Muscle layer of duodenum (tissue), 2 donors: ENCODE data around the gene C10orf67.
"Not testable (repeated sequence)": the region's sequence is repeated elsewhere in the genome, so short reads cannot be mapped to it uniquely, and the experiment has no call there.

ENCODE experiments used
- H3K27ac ChIP-seq: one replicate; pipeline ENCODE4 v1.7.0; 2013; ENCODE audit warnings: mild to moderate bottlenecking, low read length
- H3K27me3 ChIP-seq: one replicate; pipeline ENCODE4 v1.7.0; 2013; ENCODE audit warnings: low read depth, mild to moderate bottlenecking, control low read depth, low read length
- H3K36me3 ChIP-seq, 2 donors: one replicate each; pipeline ENCODE4 v1.7.0; 2013; ENCODE audit warnings: low read length in 2 of 2, control low read depth in 1 of 2, mild to moderate bottlenecking in 1 of 2; ENCODE audit not compliant: insufficient read depth in 2 of 2, control insufficient read depth in 1 of 2
- H3K4me1 ChIP-seq, 2 donors: one replicate each; pipeline ENCODE4 v1.7.0; 2013; ENCODE audit warnings: low read length in 2 of 2, mild to moderate bottlenecking in 2 of 2, control low read depth in 1 of 2, moderate library complexity in 1 of 2; ENCODE audit not compliant: insufficient read depth in 2 of 2, control insufficient read depth in 1 of 2
- H3K4me3 ChIP-seq, 2 donors: one replicate each; pipeline ENCODE4 v1.7.0; 2013; ENCODE audit warnings: low read length in 2 of 2, low read depth in 1 of 2, mild to moderate bottlenecking in 1 of 2
- H3K9me3 ChIP-seq, 2 donors: one replicate each; pipeline ENCODE4 v1.7.0; 2013; ENCODE audit warnings: low read length in 2 of 2, control low read depth in 1 of 2, mild to moderate bottlenecking in 1 of 2; ENCODE audit not compliant: control insufficient read depth in 1 of 2
- donor health status: healthy.

The C10orf67 gene

GRCh38 chr10:23344241-23344841, at the start of gene C10orf67:
Gene C10orf67 (minus strand): TSS chr10:23344797. CDS start chr10:23344774, 23 bp downstream.
- Histone ChIP-seq H3K4me1 (peaks cover 0 to 3% of the 10 kb centered on the region in 2 donors), H3K4me3 (peak within 1 kb of the TSS; percentile 60 to 61), H3K9me3 (no peaks in the 10 kb centered on the region), H3K27me3 (peaks cover 5% of the 10 kb centered on the region), H3K36me3 (no peaks in the 10 kb centered on the region), H3K27ac (no peak within 1 kb of the TSS)

- H3K27me3 ChIP-seq, result no peaks in the 10 kb centered on the region
- H3K4me1 ChIP-seq, result no peaks in the 10 kb centered on the region
- no peak overlapping the region for H3K4me3 ChIP-seq
Observed at GRCh38 chr10:23391821-23392220, 47.2 kb upstream of the C10orf67 start.

DNA sequence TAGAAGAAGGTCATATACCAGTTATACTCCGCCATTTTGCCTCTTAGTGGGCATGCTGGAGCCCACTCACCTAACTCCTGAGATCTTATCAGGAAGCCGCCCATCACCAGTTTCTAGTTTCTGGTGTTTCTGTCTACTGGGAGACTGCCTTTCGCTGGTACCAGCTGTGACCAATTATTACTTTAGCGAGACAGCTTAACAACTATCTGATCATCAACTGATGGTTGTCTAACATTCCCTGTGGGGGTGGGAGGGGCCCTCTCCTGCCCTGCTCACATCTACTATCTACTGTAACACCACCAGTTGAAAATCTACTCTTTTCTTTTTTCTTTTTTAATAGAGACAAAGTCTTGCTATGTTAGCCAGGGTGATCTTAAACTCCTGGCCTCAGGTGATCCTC, 46.2 kb upstream of the C10orf67 start:
- Histone ChIP-seq H3K4me1 (no peaks in the 10 kb centered on the region), H3K27me3 (no peaks in the 10 kb centered on the region), H3K9me3 (no peaks in the 10 kb centered on the region), H3K27ac (no peak overlapping the region), H3K4me3 (no peak overlapping the region), H3K36me3 (no peaks in the 10 kb centered on the region)

More at GRCh38 chr10:23391821-23392220, 47.2 kb upstream of the C10orf67 start:
- Histone ChIP-seq H3K9me3 (no peaks in the 10 kb centered on the region), H3K36me3 (no peaks in the 10 kb centered on the region), H3K27ac (no peak overlapping the region)

GRCh38 chr10:23390408-23390807, 45.8 kb upstream of the C10orf67 start:
- H3K9me3 ChIP-seq, H3K4me1 ChIP-seq, H3K27ac ChIP-seq, H3K36me3 ChIP-seq, H3K4me3 ChIP-seq, H3K27me3 ChIP-seq: not testable (repeated sequence)

DNA sequence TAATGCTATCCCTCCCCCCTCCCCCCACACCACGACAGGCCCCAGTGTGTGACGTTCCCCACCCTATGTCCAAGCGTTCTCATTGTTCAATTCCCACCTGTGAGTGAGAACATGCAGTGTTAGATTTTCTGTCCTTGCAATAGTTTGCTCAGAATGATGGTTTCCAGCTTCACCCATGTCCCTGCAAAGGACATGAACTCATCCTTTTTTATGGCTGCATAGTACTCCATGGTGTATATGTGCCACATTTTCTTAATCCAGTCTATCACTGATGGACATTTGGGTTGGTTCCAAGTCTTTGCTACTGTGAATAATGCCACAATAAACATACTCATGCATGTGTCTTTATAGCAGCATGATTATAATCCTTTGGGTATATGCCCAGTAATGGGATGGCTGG, 42.9 kb upstream of the C10orf67 start:
- H3K36me3 ChIP-seq, H3K4me1 ChIP-seq, H3K27ac ChIP-seq, H3K27me3 ChIP-seq, H3K4me3 ChIP-seq, H3K9me3 ChIP-seq: not testable (repeated sequence)

GRCh38 chr10:23386052-23386451, 41.5 kb upstream of the C10orf67 start:
- H3K27ac ChIP-seq, result no peak overlapping the region
- no peak overlapping the region for H3K4me3 ChIP-seq
- H3K27me3 ChIP-seq, result no peaks in the 10 kb centered on the region
- no peaks in the 10 kb centered on the region for H3K4me1 ChIP-seq
- no peaks in the 10 kb centered on the region for H3K36me3 ChIP-seq
- H3K9me3 ChIP-seq, result no peaks in the 10 kb centered on the region

DNA sequence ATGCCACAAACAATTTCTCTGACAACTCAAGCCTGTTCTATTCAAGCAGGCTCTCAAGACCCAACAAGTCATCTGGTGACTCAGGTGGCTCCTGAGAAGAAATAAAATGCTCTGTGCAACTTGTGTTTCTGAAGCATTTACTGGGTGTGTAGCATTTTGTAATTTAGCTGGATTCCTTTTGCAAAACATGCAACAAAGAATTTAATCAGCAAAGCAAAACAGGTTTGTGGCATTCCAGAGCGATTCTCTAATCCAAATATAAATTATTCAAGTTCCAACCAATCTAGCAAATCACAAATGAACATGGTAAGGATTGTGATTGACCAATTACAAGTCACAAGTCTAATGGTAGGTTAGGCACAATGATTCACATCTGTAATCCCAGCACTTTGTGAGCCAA, 39.8 kb upstream of the C10orf67 start:
- Histone ChIP-seq H3K27ac (no peak overlapping the region), H3K4me1 (no peaks in the 10 kb centered on the region), H3K9me3 (no peaks in the 10 kb centered on the region)

DNA sequence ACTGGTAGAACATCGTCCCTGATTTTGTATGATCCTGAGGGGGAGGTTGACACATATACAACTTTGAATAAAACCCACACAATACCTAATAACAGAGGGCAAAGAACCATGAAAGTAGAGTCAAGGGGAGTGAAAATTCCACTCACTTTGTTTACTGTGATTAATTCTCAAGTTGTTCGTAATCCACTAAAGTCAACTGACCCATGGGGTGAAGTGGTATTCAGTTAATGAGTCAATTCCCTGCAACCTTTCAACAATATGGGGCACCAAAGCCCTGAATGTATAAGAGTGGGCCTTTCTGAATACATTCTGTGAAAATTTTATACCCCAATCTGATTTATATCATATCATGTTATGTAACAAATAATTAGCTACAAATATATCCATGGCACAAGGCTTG, 39.0 kb upstream of the C10orf67 start:
- Histone ChIP-seq H3K27ac (no peak overlapping the region), H3K27me3 (no peaks in the 10 kb centered on the region), H3K36me3 (no peaks in the 10 kb centered on the region), H3K4me3 (no peak overlapping the region), H3K4me1 (no peaks in the 10 kb centered on the region), H3K9me3 (no peaks in the 10 kb centered on the region)

More for the DNA sequence above, 39.8 kb upstream of the C10orf67 start:
- Histone ChIP-seq H3K27me3 (no peaks in the 10 kb centered on the region), H3K36me3 (no peaks in the 10 kb centered on the region), H3K4me3 (no peak overlapping the region)

DNA sequence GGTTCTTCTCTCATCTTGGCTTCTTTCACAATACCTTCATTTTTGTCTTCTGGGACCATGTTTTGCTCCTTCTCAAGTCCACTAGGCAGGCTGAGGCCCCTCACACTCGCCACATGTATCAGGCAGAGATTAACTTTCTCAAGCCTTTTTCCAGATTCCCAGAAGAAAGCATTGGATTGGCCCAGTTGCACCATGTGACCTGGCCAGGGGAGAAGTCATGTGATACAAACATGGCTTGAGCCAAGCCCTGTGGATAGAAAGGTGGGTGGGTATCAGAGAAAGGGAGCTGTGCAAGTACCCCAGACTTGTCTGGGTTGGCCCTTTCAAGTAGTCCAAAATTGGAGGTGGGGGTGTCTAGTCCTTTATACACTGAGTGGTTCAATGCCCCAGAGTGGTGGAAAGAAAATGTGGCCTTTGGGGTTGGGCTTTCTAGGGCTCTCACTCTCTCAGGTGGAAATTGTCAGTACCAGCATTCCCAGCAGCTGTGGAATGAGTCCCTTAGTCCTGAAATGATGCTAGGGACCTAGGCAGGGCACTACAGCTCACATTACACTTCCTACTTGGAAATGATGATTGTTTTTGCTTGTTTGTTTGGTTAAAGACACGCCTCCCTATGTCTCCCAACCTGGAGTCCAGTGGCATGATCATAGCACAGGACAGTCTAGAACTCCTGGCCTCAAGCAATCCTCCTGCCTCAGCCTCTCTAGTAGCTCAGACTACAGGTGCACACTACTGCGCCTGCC, 36.9 kb upstream of the C10orf67 start:
- no peak overlapping the region for H3K27ac ChIP-seq
- no peak overlapping the region for H3K4me3 ChIP-seq
- H3K9me3 ChIP-seq, result no peaks in the 10 kb centered on the region
- no peaks in the 10 kb centered on the region for H3K36me3 ChIP-seq
- no peaks in the 10 kb centered on the region for H3K4me1 ChIP-seq
- no peaks in the 10 kb centered on the region for H3K27me3 ChIP-seq

DNA sequence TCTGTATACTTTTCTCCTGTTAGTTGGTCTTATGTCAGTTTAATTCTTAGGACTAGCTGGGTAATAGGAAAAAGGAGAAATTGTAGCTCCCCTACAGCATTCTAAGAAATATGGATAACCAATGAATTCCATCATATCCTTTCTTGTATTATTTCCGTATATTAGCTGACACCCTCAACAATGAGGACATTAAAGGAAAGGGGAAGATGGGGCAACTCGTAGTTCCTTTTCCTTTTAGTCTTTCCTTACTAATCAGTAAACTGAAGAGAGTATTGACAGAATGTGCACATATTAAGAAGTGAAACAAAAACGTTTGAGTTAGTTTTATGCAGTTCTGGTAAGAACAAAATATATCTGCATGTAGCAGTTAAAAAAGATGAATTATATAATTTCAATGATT, 35.1 kb upstream of the C10orf67 start:
- no peaks in the 10 kb centered on the region for H3K9me3 ChIP-seq
- no peak overlapping the region for H3K27ac ChIP-seq
- no peaks in the 10 kb centered on the region for H3K4me1 ChIP-seq
- H3K4me3 ChIP-seq, result no peak overlapping the region
- no peaks in the 10 kb centered on the region for H3K36me3 ChIP-seq
- H3K27me3 ChIP-seq, result no peaks in the 10 kb centered on the region

DNA sequence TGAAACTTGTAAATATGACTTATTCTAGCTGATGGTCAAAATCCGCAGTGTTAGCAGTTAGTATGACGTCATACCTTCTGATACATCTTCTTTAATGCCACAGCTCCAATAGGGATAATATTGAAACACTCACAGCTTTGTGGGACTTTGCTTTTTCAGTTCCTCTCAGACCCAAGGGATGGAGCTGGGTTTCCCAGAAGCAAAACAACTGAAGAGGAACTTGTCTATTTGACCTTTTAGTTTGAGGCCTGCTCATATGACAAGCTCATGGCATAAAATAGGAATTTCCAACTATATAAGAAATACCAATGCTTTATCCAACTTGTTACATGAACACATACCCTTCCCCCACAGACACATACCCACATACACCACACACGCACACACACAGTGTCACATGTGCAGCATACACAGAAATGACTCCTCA, 31.6 kb upstream of the C10orf67 start:
- no peaks in the 10 kb centered on the region for H3K36me3 ChIP-seq
- H3K4me1 ChIP-seq, result no peaks in the 10 kb centered on the region
- H3K27ac ChIP-seq, result no peak overlapping the region
- no peak overlapping the region for H3K4me3 ChIP-seq
- H3K9me3 ChIP-seq, result no peaks in the 10 kb centered on the region
- H3K27me3 ChIP-seq, result no peaks in the 10 kb centered on the region

DNA sequence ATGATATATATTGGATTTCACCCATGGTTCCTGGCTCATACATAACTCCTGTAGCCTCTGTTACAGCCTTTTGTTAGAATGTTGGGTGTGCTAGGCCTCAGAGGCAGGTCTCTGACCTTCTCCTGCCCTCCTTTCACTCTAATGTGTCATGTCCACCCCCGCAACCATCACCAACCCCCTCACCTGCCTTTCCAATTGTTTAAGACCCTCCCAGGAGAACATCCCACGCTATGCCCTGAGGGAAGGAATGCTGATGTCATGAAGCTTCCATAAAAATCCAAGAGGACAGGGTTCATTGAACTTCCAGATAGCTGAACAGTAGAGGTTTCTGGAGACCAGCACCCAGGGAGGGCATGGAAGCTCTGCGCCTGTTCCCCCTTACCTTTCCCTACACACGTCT, 30.8 kb upstream of the C10orf67 start:
- no peaks in the 10 kb centered on the region for H3K36me3 ChIP-seq
- no peaks in the 10 kb centered on the region for H3K4me1 ChIP-seq
- H3K9me3 ChIP-seq, result no peaks in the 10 kb centered on the region
- H3K4me3 ChIP-seq, result no peak overlapping the region
- H3K27ac ChIP-seq, result no peak overlapping the region
- no peaks in the 10 kb centered on the region for H3K27me3 ChIP-seq
